Mesendoderm (in vitro differentiated cells): ENCODE results near the gene PDCD1.
"Not testable (repeated sequence)": the region's sequence is repeated elsewhere in the genome, so short reads cannot be mapped to it uniquely, and the experiment has no call there.

ENCODE experiments used
- DNase-seq: peaks from one replicate; pipeline ENCODE4 v3.0.0; 2013
- H2AK5ac ChIP-seq: 2 replicates; pipeline ENCODE4 v1.6.1; 2013; ENCODE audit warnings: low read length, inconsistent platforms
- H2BK120ac ChIP-seq: 2 replicates; pipeline ENCODE4 v1.6.1; 2013; ENCODE audit warnings: low read depth, mild to moderate bottlenecking, low read length, moderate library complexity, mixed read lengths
- H2BK15ac ChIP-seq: replicated peaks from 2 replicates; pipeline ENCODE4 v1.6.1; 2013; ENCODE audit warnings: low read depth, mild to moderate bottlenecking, moderate library complexity
- H2BK5ac ChIP-seq: 2 replicates; pipeline ENCODE4 v1.6.1; 2013; ENCODE audit warnings: low read length, inconsistent platforms
- H3K18ac ChIP-seq: 2 replicates; pipeline ENCODE4 v1.6.1; 2013; ENCODE audit warnings: mild to moderate bottlenecking, low read length, mixed read lengths
- H3K23ac ChIP-seq: one replicate; pipeline ENCODE4 v1.6.1; 2013; ENCODE audit warnings: low read length
- H3K27ac ChIP-seq: 2 replicates; pipeline ENCODE4 v1.5.1; 2013; ENCODE audit warnings: low read depth, mild to moderate bottlenecking, inconsistent platforms, low read length, moderate library complexity
- H3K27me3 ChIP-seq: 2 replicates; pipeline ENCODE4 v1.6.1; 2013; ENCODE audit warnings: low read length, control low read depth, mild to moderate bottlenecking, inconsistent platforms; ENCODE audit not compliant: insufficient read depth, poor library complexity
- H3K36me3 ChIP-seq: 2 replicates; pipeline ENCODE4 v1.6.1; 2013; ENCODE audit warnings: low read length, inconsistent platforms; ENCODE audit not compliant: control insufficient read depth, insufficient read depth
- H3K4ac ChIP-seq: one replicate; pipeline ENCODE4 v1.6.1; 2013; ENCODE audit warnings: low read depth, mild to moderate bottlenecking, low read length, moderate library complexity
- H3K4me1 ChIP-seq: 2 replicates; pipeline ENCODE4 v1.6.1; 2013; ENCODE audit warnings: low read depth, low read length, inconsistent platforms; ENCODE audit not compliant: control insufficient read depth
- H3K4me2 ChIP-seq: 2 replicates; pipeline ENCODE4 v1.6.1; 2013; ENCODE audit warnings: low read length
- H3K4me3 ChIP-seq: 2 replicates; pipeline ENCODE4 v1.5.1; 2013; ENCODE audit warnings: mild to moderate bottlenecking, low read length
- H3K56ac ChIP-seq: one replicate; pipeline ENCODE4 v1.6.1; 2013; ENCODE audit warnings: low read length
- H3K79me1 ChIP-seq: 2 replicates; pipeline ENCODE4 v1.6.1; 2013; ENCODE audit warnings: low read length, inconsistent platforms
- H3K79me2 ChIP-seq: 2 replicates; pipeline ENCODE4 v1.6.1; 2013; ENCODE audit warnings: mild to moderate bottlenecking, low read length; ENCODE audit not compliant: control insufficient read depth, insufficient read depth
- H3K9ac ChIP-seq: 2 replicates; pipeline ENCODE4 v1.6.1; 2013; ENCODE audit warnings: low read length, inconsistent platforms
- H4K5ac ChIP-seq: one replicate; pipeline ENCODE4 v1.6.1; 2013; ENCODE audit warnings: low read length
- H4K8ac ChIP-seq: one replicate; pipeline ENCODE4 v1.6.1; 2013; ENCODE audit warnings: low read depth, mild to moderate bottlenecking, control low read depth, low read length, moderate library complexity
- WGBS: extraction: QIAGEN DNeasy Blood & Tissue Kit; methylation state at CpG from one replicate; pipeline ENCODE4 v1.1.7; 2013; ENCODE audit warnings: low lambda C conversion rate, missing lambda C conversion rate; ENCODE audit not compliant: insufficient coverage; ENCODE audit errors: extremely low coverage; 5-methylcytosine and 5-hydroxymethylcytosine counted together

Gene PDCD1

DNA sequence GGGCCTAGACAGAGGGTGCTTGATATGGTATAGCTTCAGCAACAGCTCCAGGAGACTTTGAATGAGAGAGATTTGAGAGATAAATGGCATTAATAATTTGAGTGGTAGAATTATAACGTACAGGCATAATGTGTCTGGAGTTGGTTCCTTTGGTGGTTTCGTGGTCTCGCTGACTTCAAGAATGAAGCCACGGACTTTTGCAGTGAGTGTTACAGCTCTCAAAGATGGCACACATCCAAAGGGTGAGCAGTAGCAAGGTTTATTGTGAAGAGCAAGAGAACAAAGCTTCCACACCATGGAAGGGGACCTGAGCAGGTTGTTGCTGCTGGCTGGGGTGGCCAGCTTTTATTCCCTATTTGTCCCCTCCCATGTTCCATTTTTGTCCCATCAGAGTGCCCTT, 23.1 kb downstream of the PDCD1 start:
- Histone ChIP-seq H2BK15ac (no peak overlapping the region), H3K79me2 (no peaks in the 10 kb centered on the region), H4K5ac (no peak overlapping the region), H2BK5ac (no peak overlapping the region), H3K4me1 (no peaks in the 10 kb centered on the region), H3K27me3 (no peaks in the 10 kb centered on the region), H3K23ac (no peak overlapping the region), H3K79me1 (no peaks in the 10 kb centered on the region), H3K56ac (no peak overlapping the region), H3K27ac (no peak overlapping the region), H2BK120ac (no peak overlapping the region), H3K36me3 (no peaks in the 10 kb centered on the region), H4K8ac (no peak overlapping the region), H3K4ac (no peak overlapping the region), H3K18ac (no peak overlapping the region), H3K9ac (no peak overlapping the region), H3K4me3 (no peak overlapping the region), H3K4me2 (no peak overlapping the region), H2AK5ac (no peak overlapping the region)
- DNase-seq: no peak
- WGBS: no CpG with 5 or more reads among the region's 4 CpGs

DNA sequence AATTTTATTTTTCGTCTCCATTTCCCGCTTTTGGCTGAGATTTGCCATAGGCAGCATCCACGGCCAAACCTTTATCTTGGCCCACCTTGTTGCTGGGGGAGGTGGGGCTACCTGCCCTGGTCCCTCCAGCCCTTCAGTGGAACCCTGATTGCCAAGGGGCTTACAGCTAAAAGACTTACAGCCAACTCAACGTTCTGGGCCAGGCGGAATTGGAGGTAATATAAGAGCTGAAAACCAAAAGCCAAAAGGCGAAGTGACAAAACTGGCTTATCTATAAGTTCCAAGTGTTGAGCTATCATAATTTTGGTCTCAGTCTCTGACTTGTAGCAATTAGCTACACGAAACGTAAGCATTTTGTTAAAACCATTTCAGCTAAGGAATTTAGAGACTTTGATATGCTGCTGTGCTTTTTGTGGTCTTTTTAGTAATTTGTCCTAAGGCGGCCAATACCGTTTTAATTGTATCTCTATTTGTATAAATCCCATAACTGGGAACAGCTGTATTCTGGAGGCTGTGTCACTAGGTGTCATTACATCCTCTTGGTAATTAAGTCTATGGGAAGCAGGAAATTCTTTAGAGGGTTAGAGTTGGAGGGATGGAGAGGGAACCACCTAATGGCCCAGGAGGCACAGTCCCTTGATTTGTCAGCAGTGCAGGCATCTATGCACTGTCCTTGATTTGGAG, 24.0 kb downstream of the PDCD1 start:
- H4K5ac ChIP-seq: no peak overlapping the region
- no CpG with 5 or more reads among the region's 10 CpGs for WGBS
- H3K27ac ChIP-seq: no peak overlapping the region
- H3K56ac ChIP-seq: no peak overlapping the region
- no peak overlapping the region for H4K8ac ChIP-seq
- H2AK5ac ChIP-seq: no peak overlapping the region
- H3K4me2 ChIP-seq: no peak overlapping the region
- H3K36me3 ChIP-seq: no peaks in the 10 kb centered on the region
- DNase-seq: no peak
- H3K79me1 ChIP-seq: no peaks in the 10 kb centered on the region
- H3K9ac ChIP-seq: no peak overlapping the region
- no peak overlapping the region for H2BK5ac ChIP-seq
- no peak overlapping the region for H2BK15ac ChIP-seq
- no peaks in the 10 kb centered on the region for H3K4me1 ChIP-seq
- no peak overlapping the region for H3K23ac ChIP-seq
- no peak overlapping the region for H3K4ac ChIP-seq
- no peaks in the 10 kb centered on the region for H3K79me2 ChIP-seq
- no peak overlapping the region for H3K4me3 ChIP-seq
- H3K27me3 ChIP-seq: no peaks in the 10 kb centered on the region
- H2BK120ac ChIP-seq: no peak overlapping the region
- H3K18ac ChIP-seq: no peak overlapping the region

DNA sequence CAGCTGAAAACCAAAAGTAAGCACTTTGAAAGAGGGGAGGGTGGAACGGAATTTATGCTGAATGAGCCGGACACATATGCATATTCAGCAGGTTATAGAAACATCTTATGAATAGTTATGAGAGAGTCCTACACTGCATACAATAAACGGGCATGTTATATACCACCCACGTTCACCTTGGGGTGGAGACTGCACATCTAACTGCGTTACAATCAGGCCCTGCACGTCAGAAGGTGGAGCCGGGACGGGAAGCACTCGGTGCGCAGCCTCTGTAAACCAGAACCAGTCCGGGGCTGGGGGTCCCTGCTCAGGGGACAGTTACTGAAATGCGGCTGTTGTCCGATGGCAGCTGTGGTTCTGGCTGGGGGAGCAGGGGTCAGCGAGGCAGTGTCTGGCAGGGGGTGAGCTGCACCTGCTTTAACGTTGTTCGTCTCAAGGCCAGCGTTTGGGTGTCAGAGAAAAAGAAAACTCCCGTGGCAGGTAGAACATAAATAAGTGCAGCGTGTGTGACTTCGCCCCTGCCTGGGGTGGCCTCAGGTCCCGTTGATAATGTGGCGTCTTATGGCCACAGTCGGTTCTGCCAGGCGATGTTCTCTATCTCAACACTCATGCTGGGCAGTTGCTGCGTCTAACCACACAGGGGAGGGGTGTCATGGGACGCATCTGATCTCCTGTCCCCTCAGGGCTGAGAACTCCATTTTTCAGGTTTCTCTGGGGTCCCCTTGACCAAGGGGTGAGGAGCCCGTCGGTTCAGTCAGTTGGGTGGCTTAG, 24.8 kb downstream of the PDCD1 start:
- not testable (repeated sequence) for H3K9ac ChIP-seq, H4K8ac ChIP-seq, H2AK5ac ChIP-seq, H3K4me3 ChIP-seq, H3K4ac ChIP-seq, H3K56ac ChIP-seq, H3K79me2 ChIP-seq, H3K36me3 ChIP-seq, H3K27ac ChIP-seq, H3K18ac ChIP-seq, H3K23ac ChIP-seq, H3K79me1 ChIP-seq, H3K27me3 ChIP-seq, DNase-seq, H2BK15ac ChIP-seq, H4K5ac ChIP-seq, H2BK5ac ChIP-seq, H2BK120ac ChIP-seq, H3K4me2 ChIP-seq, H3K4me1 ChIP-seq
- WGBS: no CpG with 5 or more reads among the region's 28 CpGs

DNA sequence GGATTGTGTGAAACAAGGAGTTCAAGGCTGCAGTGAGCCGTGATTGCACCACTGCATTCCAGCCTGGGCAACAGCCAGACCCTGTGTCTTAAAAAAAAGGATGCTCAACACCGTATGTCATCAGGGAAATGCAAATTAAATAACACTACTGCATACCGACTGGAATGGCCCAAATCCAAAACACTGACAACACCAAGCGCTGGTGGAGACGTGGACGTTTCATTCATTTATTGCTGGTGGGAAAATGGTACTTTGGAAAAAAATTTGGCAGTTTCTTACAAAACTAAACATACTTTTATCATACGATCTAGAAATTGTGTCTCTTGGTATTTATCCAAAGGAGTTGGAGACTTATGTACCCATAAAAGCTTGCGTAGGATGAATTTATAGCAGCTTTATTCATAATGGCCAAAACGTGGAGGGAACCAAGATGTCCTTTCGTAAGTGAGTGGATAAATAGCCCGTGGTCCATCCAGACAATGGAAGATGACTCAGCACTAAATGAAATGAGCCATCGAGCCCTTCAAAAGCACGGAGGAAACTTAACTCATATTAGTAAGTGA, 25.5 kb downstream of the PDCD1 start:
- H3K79me2 ChIP-seq: no peaks in the 10 kb centered on the region
- H3K79me1 ChIP-seq: no peaks in the 10 kb centered on the region
- H3K27ac ChIP-seq: no peak overlapping the region
- H2AK5ac ChIP-seq: no peak overlapping the region
- H3K4me3 ChIP-seq: no peak overlapping the region
- H3K23ac ChIP-seq: no peak overlapping the region
- H3K36me3 ChIP-seq: no peaks in the 10 kb centered on the region
- H2BK5ac ChIP-seq: no peak overlapping the region
- no peak overlapping the region for H3K18ac ChIP-seq
- no peak overlapping the region for H2BK120ac ChIP-seq
- H3K4me2 ChIP-seq: no peak overlapping the region
- no CpG with 5 or more reads among the region's 13 CpGs for WGBS
- no peak overlapping the region for H4K8ac ChIP-seq
- no peak overlapping the region for H3K4ac ChIP-seq
- no peak overlapping the region for H3K9ac ChIP-seq
- no peak overlapping the region for H3K56ac ChIP-seq
- no peak overlapping the region for H2BK15ac ChIP-seq
- H3K4me1 ChIP-seq: no peaks in the 10 kb centered on the region
- DNase-seq: peak; percentile 29
- H3K27me3 ChIP-seq: no peaks in the 10 kb centered on the region
- no peak overlapping the region for H4K5ac ChIP-seq

DNA sequence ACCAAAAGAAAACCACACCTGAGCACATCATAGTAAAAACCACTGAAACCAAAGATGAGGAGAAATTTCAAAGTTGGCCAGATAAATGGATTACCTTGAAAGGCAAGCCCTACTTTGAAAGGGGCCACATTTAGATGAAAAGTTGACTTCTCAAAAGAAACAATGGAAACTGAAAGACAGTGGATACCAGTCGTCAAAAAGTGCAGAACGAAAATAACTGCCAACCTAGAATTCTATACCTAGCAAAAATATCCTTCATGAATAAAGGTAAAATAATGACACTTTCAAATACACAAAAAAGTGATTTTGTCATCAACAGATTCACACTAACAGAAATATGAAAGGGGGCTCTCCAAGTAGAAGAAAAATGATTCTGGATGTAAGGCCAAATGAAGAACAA, 31.3 kb downstream of the PDCD1 start:
- no peak overlapping the region for H3K4me2 ChIP-seq
- no peak overlapping the region for H3K4ac ChIP-seq
- no peak overlapping the region for H3K9ac ChIP-seq
- H3K27ac ChIP-seq: no peak overlapping the region
- no peak overlapping the region for H2BK120ac ChIP-seq
- H4K8ac ChIP-seq: no peak overlapping the region
- H3K79me1 ChIP-seq: no peaks in the 10 kb centered on the region
- H3K4me1 ChIP-seq: no peaks in the 10 kb centered on the region
- H2BK15ac ChIP-seq: no peak overlapping the region
- H3K79me2 ChIP-seq: no peaks in the 10 kb centered on the region
- no peak overlapping the region for H4K5ac ChIP-seq
- H3K18ac ChIP-seq: no peak overlapping the region
- DNase-seq: no peak
- no peak overlapping the region for H3K4me3 ChIP-seq
- H2BK5ac ChIP-seq: no peak overlapping the region
- no peaks in the 10 kb centered on the region for H3K27me3 ChIP-seq
- no peak overlapping the region for H3K23ac ChIP-seq
- H3K56ac ChIP-seq: no peak overlapping the region
- WGBS: no CpG with 5 or more reads among the region's 2 CpGs
- H2AK5ac ChIP-seq: no peak overlapping the region
- H3K36me3 ChIP-seq: no peaks in the 10 kb centered on the region
